T-helper 1 cell (primary cell): ENCODE results near the gene BIVM.

Experiments used
- DNase-seq, 5 donors: peaks; one replicate each; pipeline ENCODE4 v3.0.0-alpha.2; 2012 to 2020

BIVM gene

DNA sequence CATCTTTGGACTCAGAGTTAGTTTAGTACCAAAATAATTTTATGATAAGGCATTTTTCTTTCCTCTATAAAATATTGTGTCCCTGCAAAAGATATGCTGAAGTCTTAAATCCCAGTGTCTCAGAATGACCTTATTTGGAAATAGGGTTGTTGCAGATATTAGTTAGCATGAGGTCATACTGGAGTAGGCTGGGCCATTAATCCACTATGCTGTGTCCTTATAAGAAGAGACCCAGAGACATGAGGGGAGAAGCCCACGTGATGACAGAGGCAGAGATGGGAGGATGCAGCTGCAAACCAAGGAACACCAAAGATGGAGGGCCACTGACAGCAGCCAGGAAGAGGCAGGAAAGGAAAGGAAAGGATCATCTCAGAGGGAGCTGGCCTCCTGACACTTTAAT lies 6.5 kb upstream of the BIVM start:
- no peak for DNase-seq

DNA sequence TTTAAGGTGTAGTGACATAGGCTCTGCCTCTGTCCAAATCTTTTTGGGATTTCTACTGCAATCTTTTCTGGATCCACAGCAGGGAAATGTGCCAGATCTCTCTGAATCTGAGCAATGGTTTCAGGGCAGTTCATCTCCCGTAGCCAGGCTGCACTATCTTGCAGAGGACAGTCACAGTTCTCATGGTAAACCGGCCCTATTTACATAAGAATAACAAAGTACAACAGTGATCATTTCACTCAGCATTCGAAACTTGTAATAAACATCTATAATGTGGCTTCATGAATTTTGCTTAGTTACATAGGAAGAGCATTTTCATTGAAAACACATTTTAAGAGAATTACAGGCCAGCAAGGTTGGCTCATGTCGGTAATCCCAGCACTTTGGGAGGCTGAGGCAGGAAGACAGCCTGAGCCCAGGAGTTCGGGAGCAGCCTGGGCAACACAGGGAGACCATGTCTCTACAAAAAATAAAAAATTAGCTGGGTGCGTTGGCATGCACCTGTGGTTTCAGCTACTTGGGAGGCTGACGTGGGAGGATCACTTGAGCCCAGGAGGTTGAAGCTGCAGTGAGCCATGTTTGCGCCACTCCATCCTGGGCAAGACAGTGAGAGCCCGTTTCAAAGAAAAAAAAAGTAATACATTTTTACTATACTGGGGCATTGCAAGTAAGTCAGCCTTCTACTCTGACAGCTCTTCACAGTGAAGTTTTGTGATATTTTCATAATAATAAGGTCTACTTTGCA lies 5.1 kb upstream of the BIVM start:
- DNase-seq = no peak

DNA sequence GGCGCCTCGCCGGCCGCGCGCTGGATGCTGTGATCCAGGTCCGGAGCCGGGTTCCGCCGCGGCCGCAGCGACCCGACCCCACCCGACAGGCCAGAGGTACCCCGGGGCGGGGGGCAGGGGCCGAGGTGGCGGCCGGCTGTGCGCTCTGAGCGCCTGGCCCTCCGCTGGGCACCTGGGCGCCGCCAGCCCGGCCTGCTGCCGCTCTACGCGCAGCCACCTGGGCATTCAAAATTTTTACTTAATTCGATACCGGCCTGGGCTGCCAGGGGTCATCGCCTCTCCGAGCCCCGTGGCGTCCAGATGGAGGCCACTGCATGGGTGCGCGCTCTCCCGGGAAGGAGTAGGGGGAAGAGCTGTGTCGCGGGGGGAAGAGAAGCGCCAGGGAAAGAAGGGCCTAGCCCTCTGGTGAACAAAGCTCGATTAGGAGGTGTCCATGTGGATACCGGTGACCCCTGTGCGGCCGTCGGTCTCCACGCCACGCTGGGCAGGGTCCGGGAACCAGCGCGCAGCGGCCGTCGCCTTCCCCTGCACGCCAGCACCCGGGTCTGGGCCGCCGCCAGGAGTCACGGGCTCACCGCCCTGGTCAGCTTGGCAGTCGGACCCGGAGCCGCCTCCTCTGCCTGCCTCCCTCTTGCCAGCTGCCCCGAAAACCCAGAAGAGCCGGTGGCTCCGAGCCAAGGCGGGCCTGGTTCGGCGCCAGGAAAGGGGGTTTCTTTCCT lies 666 bp downstream of the BIVM start:
- DNase-seq = no peak

- peak; percentile 60 to 85 (median 69) for DNase-seq
Observed at GRCh38 chr13:102800145-102801041, 1.5 kb downstream of the BIVM start.

GRCh38 chr13:102805680-102806079 lies 6.8 kb downstream of the BIVM start:
- DNase-seq = no peak

DNA sequence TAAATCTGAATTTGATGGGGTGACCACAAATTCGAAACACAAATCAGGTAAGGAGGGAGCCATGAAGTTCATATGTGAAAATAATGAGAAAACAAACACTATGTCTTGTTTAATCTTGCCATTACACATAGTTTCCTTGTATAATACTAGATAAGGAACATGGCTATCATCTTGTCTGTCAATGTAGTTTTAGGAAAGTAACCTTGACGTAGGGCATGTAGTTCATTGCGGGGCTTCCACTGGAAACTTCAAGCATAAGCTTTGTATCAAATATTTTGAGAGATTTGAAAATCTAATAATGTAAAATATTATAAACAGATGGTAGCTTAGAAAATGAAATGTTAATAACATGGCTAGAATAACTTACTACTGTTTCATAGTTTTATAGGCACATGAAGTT lies 8.8 kb downstream of the BIVM start:
- no peak for DNase-seq

DNA sequence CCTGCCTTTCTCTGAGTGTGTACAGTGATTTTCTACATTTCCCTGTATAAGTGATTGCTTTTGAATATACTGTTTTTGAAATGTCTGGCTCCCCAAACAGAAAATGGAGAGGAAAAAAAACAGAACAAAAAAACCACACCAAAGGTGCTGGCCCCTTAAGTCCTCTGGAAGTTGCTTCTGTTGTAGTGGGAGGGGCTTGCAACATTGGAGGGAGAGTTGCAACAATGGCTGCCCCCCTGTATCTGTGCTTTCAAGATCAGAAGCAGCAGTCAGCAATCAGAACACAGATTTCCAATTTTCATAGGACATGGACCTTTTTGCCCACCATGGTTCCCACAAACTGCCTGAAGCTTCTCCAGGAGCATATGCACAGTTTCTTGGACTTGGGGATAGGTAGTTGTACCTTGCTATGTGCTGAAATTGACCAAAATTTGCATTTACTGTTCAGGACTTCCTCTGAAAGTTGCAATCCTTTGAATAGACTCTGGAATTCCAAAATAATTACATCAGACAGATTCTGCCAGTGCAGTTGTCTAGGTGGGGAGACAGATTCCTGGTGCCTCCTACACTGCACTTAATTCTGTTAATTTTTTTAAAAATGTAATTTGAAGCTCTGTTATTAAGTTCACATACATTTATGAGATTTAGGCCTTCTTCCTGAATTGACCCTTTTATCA lies 13.8 kb downstream of the BIVM start:
- DNase-seq = no peak

DNA sequence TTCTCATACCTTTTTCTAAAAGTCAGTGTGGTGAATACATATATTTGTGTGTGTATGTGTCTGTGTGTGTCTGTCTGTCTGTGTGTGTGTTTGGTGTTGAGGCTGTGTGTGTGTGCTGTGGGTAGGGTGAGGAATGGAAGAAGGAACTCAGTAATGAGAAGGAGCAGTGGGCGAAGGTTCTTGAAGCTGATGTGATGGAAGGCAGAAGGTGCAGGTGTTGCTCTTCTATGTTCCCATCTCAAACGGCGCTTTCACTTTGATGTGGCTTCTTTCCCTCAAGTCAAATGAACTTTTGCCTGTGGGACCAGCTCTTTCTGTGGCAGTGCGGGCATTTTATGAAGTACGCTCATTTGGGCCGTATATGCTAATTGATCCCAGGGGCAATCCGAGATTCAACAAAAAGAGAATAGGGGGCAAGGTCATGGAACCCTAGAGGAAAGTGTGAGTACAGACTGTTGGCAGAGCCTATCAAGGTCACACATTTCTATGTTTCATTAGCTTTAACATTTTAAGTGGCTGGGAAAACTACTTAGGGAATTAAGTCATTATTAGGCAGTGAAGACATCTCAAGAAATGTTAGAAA lies 15.2 kb downstream of the BIVM start:
- no peak for DNase-seq

- DNase-seq = no peak
Observed at GRCh38 chr13:102814793-102815192, 15.9 kb downstream of the BIVM start.

- no peak for DNase-seq
Observed at GRCh38 chr13:102815788-102816187, 16.9 kb downstream of the BIVM start.

DNA sequence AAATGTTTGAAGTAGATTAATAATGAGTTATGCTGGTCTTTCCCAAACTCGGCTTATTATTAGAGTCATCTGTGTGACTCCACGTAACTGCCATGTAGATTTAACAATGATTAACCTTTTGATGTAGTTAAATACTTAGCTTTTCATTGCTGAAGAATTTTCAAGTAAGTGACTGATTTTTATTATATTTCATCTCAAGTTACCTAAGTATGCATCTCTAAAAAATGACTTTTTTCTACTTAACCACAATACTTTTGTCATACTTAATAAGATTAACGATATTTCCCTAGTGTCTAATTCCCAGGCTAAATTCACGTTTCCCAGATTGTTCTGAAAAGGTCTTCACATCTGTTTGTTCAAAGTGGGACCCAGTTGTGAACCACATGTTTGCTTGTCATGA lies 17.8 kb downstream of the BIVM start:
- DNase-seq = no peak

DNA sequence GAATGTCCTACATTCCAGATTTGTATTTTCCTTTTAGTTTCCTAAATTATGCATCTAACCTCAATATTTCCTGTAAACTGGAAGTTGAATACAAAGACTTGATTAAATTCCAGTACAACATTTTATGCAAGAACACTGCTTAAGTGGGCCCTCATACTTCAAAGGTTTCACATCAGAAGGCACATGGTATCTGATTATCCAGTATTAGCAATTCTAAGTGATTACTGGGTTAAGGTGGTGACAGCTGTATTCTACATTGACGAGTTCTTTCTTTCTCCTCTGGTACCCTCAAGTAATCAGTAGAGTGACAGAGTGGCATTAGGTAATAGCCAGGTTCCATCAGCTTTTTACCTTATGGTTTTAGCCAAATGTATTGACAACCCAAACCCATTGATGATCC lies 18.3 kb downstream of the BIVM start:
- DNase-seq = no peak

- DNase-seq = no peak
Observed at GRCh38 chr13:102817907-102818306, 19.0 kb downstream of the BIVM start.

DNA sequence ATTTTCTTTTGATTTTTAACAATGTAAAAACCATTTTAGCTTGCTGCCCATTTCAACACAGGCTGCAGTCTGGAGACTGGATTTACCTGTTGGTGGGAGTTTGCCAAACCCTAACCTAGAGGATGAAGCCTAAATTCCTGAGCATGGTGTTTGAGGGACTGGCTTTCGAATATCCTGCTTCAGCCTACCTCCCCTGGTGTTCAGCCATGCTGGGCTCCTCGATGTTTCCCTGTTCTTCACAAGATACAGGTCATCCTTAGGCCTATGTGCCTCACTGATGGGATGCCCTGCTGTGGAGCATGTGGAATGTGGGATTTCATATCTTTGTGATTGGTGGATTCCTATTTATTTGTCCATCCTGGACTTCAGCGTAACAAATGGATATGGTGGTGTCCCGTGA lies 26.5 kb downstream of the BIVM start:
- no peak for DNase-seq

DNA sequence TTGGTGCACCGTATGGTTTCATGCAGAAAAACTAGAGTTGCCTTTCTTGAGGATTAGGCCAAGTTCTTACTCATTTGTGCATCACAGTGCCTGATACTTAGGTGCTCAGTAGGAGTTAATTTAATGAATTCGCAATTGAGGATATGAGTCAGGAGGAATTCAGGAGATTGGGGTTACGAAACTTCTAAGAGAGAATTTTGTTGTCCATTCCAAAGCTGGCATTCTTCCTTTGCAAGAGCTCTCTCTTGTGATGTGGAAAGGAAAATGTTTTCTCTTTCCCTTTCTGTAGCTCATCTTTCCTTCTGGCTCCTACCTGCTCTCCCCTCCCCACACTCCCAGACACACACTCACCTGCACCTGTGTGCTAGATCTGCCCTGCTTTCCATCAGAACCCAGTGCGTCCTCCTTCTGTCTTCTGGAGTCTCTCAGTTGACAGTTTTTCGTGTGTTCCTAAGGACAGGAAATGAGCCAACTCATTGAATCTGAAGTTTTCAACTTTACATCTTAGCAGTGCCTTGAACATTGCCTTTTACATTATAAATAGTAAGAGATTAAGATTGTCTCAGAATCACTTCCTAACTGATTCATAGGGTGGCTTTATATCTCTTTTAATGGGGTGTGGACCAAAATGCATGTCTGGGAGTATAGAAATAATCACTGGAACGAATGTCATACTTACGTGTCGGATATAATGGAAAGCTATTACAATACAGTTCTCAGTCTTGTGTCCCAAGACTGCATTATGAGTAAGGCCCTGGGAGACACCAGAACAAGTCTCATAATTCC lies 27.2 kb downstream of the BIVM start:
- no peak for DNase-seq

DNA sequence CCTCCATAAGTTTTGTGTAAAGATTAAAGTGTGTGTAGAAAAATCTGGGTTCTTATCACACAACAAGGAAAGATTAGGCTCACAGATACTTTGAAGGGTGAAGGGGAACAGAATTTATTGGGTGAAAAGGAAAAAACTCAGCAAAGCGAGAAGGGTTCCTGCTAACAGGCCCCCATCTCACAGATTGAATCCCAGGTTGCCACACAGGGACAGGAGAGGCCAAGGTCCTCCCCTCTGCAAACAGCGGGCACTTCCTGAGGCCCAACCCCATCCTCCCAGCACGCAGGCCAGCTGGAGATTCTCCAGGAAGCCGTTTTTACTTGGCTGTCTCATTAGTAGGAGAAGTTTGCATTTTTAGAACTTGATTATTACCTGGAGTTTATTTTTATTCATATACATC lies 31.7 kb downstream of the BIVM start:
- DNase-seq = no peak

DNA sequence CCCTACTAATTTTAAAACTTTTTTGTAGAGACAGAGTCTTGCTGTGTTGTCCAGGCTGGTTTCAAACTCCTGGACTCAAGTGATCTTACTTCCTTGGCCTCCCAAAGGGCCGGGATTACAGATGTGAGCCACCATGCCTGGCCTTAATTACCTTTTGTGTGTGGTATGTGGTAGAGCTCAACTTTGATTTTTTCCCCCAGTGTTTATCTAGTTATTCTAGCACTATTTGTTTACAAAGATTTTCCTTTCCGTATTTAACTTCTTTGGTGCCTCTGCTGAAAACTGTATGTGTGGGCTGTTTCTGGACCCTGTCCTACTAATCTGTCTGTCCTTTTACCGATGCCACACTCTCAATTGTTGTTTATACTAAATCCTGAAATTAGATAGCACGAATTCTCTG lies 37.6 kb downstream of the BIVM start:
- no peak for DNase-seq

- DNase-seq = no peak
Observed at GRCh38 chr13:102838273-102838672, 39.4 kb downstream of the BIVM start.

DNA sequence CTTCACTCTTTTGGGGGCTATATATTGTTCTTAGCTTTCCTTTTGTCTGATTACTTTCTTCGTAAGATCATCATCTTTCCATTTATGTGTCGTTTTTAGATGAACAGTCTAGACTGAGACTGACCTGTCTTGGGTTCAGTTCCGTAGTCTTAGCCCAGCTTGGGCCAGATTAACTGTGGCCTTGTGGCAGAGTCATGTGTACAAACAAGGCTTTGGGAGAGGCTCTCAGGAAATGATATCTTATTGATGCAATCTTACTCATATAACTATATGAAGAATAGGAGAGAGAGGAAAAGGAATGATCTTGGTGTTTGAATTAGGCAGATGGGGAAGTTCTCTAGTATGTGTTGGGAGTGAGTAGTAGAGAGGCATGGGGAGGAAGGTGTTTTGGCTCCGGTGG lies 40.1 kb downstream of the BIVM start:
- DNase-seq = no peak

- no peak for DNase-seq
Observed at GRCh38 chr13:102839462-102839861, 40.5 kb downstream of the BIVM start.

- no peak for DNase-seq
Observed at GRCh38 chr13:102845289-102845629, 46.3 kb downstream of the BIVM start.
